ENCODE measurements around the gene MUC6.

DNA sequence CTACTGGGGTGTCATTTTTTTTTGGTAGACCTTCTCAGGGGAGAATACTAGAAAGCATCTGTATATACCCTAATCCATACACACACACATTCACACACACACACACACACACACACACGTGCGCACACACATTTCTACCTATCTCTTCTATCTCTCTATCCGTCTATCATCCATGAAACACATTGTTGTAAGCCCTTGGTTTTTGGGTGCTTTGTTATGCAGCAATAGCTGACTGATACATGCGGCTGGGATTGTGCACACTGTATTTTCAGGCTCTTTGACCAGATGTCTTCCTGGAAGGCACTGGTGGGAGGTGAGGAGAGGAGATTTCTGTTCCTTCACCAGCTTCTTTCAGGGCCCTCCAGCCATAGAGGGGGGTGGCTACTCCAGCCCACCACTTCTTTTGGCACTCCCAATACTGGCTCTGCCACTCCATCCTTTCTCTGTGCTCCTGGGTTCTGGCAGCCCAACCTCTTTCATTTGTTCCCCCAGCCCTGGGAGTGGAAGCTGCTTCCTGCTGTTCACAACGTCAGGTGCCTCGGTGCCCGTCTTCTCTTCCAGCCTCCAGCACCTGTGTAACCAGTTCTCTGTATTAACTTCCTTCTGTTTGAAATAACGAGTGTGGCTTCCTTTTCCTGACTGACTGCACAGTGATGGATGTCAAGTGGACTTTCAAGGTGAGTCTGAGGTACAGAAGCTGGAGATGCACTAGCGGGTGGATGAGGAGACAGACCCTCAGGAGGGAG, 25.7 kb upstream of the MUC6 start:
- TF ChIP-seq, protein P1, sequence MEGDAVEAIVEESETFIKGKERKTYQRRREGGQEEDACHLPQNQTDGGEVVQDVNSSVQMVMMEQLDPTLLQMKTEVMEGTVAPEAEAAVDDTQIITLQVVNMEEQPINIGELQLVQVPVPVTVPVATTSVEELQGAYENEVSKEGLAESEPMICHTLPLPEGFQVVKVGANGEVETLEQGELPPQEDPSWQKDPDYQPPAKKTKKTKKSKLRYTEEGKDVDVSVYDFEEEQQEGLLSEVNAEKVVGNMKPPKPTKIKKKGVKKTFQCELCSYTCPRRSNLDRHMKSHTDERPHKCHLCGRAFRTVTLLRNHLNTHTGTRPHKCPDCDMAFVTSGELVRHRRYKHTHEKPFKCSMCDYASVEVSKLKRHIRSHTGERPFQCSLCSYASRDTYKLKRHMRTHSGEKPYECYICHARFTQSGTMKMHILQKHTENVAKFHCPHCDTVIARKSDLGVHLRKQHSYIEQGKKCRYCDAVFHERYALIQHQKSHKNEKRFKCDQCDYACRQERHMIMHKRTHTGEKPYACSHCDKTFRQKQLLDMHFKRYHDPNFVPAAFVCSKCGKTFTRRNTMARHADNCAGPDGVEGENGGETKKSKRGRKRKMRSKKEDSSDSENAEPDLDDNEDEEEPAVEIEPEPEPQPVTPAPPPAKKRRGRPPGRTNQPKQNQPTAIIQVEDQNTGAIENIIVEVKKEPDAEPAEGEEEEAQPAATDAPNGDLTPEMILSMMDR (IDR thresholded peaks at IDR 0.05) = no peak
- TF ChIP-seq POLR2A (IDR thresholded peaks at IDR 0.05) = no peak
